ENCODE results near the gene PLCB4.

GRCh38 chr20:9499126-9499899 is 430.4 kb downstream of the PLCB4 start:
- TF ChIP-seq CTCF (IDR thresholded peaks at IDR 0.05; ENCODE audit: insufficient read depth, low read length, poor library complexity, severe bottlenecking) (no peak), EZH2phosphoT487 (conservative IDR thresholded peaks at IDR 0.05; ENCODE audit: low read length) (no peak)

Data from SU-DHL-6 (cell line).